ENCODE data around the gene RASSF3. TPM values are rescaled to one million over a fixed set of nuclear protein-coding genes. Genes with fewer than 3 reads are reported as not detected.

RASSF3 gene
- total RNA-seq, 2 experiments from 2014 or later: 118 to 127 TPM

GRCh38 chr12:64694130-64695040 lies 84.1 kb downstream of the RASSF3 start:
- Mint-ChIP-seq H3K27ac (peak overlapping the region; percentile 85), H3K36me3 (ENCODE audit: low read depth) (peaks cover 75% of the 10 kb centered on the region), H3K9me3 (no peaks in the 10 kb centered on the region), H3K4me3 (peak overlapping the region; percentile 8), H3K4me1 (ENCODE audit: low read depth) (peaks cover 70% of the 10 kb centered on the region), H3K27me3 (no peaks in the 10 kb centered on the region)
- no peaks in the 10 kb centered on the region for H3K9me3 ChIP-seq (ENCODE audit: control insufficient read depth in 1 of 2, insufficient read depth in 1 of 2, low read length in 2 of 2)
- POLR2A ChIA-PET: interaction anchor here (1.4 to 26.2 kb wide), 3 partner anchors 25 to 85 kb away, joined by 7 to 808 read pairs (median 14); partner anchors contain the start of gene RASSF3
- H3K27ac ChIP-seq (ENCODE audit: low read depth in 1 of 2, low read length in 2 of 2): peak overlapping the region; percentile 14 to 42
- DNase-seq: no peak
- H3K4me3 ChIP-seq (ENCODE audit: low read length): no peak overlapping the region
- peaks cover 71% of the 10 kb centered on the region for H3K36me3 ChIP-seq (ENCODE audit: insufficient read depth, low read length)
- CTCF ChIA-PET: interaction anchor here (0.8 to 5.3 kb wide), 3 partner anchors 21 to 144 kb away, joined by 3 to 104 read pairs (median 50); partner anchors contain the start of gene RASSF3
- H3K4me1 ChIP-seq (ENCODE audit: insufficient read depth, low read length): peaks cover 76% of the 10 kb centered on the region
- H3K27me3 ChIP-seq (ENCODE audit: control insufficient read depth in 1 of 2, insufficient read depth in 2 of 2, low read length in 2 of 2): no peaks in the 10 kb centered on the region
- intact Hi-C loops (cut with DNase I, micrococcal nuclease): loop anchor here (2.0 to 10.0 kb wide), 6 partner anchors 16 to 290 kb away; partner anchors contain the start of genes RASSF3 (in 1 of the 2) and XPOT (in 1 of the 2)
- ATAC-seq (ENCODE audit: poor library complexity): no peak
- no peak for TF ChIP-seq CTCF (IDR thresholded peaks at IDR 0.05)

- ATAC-seq (ENCODE audit: poor library complexity) (no peak), DNase-seq (no peak)
- Mint-ChIP-seq H3K36me3 (ENCODE audit: low read depth) (peaks cover 83% of the 10 kb centered on the region), H3K9me3 (no peaks in the 10 kb centered on the region), H3K27me3 (no peaks in the 10 kb centered on the region), H3K4me1 (ENCODE audit: low read depth) (peaks cover 72% of the 10 kb centered on the region), H3K4me3 (peak overlapping the region; percentile 5), H3K27ac (peak overlapping the region; percentile 85)
- H3K4me3 ChIP-seq (ENCODE audit: low read length): no peak overlapping the region
- no peak for TF ChIP-seq CTCF (IDR thresholded peaks at IDR 0.05)
- POLR2A ChIA-PET: interaction anchor here (0.6 to 26.2 kb wide), 5 partner anchors 26 to 123 kb away, joined by 3 to 808 read pairs (median 13); no protein-coding TSS in a partner anchor
- H3K4me1 ChIP-seq (ENCODE audit: insufficient read depth, low read length): peaks cover 70% of the 10 kb centered on the region
- intact Hi-C loops (cut with DNase I, micrococcal nuclease): loop anchor here (2.0 to 10.0 kb wide), 5 partner anchors 17 to 291 kb away; partner anchors contain the start of genes RASSF3 (in 1 of the 2) and XPOT (in 1 of the 2)
- CTCF ChIA-PET: interaction anchor here (4.4 to 5.3 kb wide), 2 partner anchors 86 to 145 kb away, joined by 50 to 104 read pairs; partner anchors contain the start of gene RASSF3
- no peaks in the 10 kb centered on the region for H3K27me3 ChIP-seq (ENCODE audit: control insufficient read depth in 1 of 2, insufficient read depth in 2 of 2, low read length in 2 of 2)
- H3K9me3 ChIP-seq (ENCODE audit: control insufficient read depth in 1 of 2, insufficient read depth in 1 of 2, low read length in 2 of 2): no peaks in the 10 kb centered on the region
- H3K27ac ChIP-seq (ENCODE audit: low read depth in 1 of 2, low read length in 2 of 2): peak overlapping the region; percentile 42 to 51
- H3K36me3 ChIP-seq (ENCODE audit: insufficient read depth, low read length): peaks cover 75% of the 10 kb centered on the region
These were observed 85.3 kb downstream of the RASSF3 start for GRCh38 chr12:64695550-64695949.

- peaks cover 70% of the 10 kb centered on the region for H3K4me1 ChIP-seq (ENCODE audit: insufficient read depth, low read length)
- ATAC-seq (ENCODE audit: poor library complexity) (no peak), DNase-seq (peak in 2 of 14 experiments; percentile 42 to 56)
- peaks cover 73% of the 10 kb centered on the region for H3K36me3 ChIP-seq (ENCODE audit: insufficient read depth, low read length)
- H3K27me3 Mint-ChIP-seq: no peaks in the 10 kb centered on the region
- H3K4me3 ChIP-seq (ENCODE audit: low read length): no peak overlapping the region
- peak; percentile 24 for TF ChIP-seq CTCF (IDR thresholded peaks at IDR 0.05)
- peak overlapping the region; percentile 85 for H3K27ac Mint-ChIP-seq
- no peak overlapping the region for H3K4me3 Mint-ChIP-seq
- POLR2A ChIA-PET: interaction anchor here (0.6 to 26.2 kb wide), 8 partner anchors 26 to 146 kb away, joined by 3 to 808 read pairs (median 14); partner anchors contain the start of gene RASSF3
- H3K9me3 ChIP-seq (ENCODE audit: control insufficient read depth in 1 of 2, insufficient read depth in 1 of 2, low read length in 2 of 2): no peaks in the 10 kb centered on the region
- intact Hi-C loops (cut with DNase I, micrococcal nuclease): loop anchor here (5.0 to 10.0 kb wide), 3 partner anchors 34 to 291 kb away; partner anchors contain the start of gene XPOT (in 1 of the 2)
- H3K27ac ChIP-seq (ENCODE audit: low read depth in 1 of 2, low read length in 2 of 2): peak overlapping the region in 1 of 2 donors; percentile 29
- H3K4me1 Mint-ChIP-seq (ENCODE audit: low read depth): peaks cover 77% of the 10 kb centered on the region
- H3K9me3 Mint-ChIP-seq: no peaks in the 10 kb centered on the region
- CTCF ChIA-PET: interaction anchor here (2.2 to 5.3 kb wide), 5 partner anchors 11 to 146 kb away, joined by 10 to 104 read pairs (median 13); partner anchors contain the start of gene RASSF3
- H3K27me3 ChIP-seq (ENCODE audit: control insufficient read depth in 1 of 2, insufficient read depth in 2 of 2, low read length in 2 of 2): no peaks in the 10 kb centered on the region
- peaks cover 87% of the 10 kb centered on the region for H3K36me3 Mint-ChIP-seq (ENCODE audit: low read depth)
These were observed 85.9 kb downstream of the RASSF3 start for GRCh38 chr12:64696080-64696741.
